ENCODE data around the gene PCGF5. TPM values are rescaled to one million over a fixed set of nuclear protein-coding genes. Genes with fewer than 3 reads are reported as not detected.

PCGF5 gene
- total RNA-seq, 1 donor from 2014 or later = 11.2 TPM

DNA sequence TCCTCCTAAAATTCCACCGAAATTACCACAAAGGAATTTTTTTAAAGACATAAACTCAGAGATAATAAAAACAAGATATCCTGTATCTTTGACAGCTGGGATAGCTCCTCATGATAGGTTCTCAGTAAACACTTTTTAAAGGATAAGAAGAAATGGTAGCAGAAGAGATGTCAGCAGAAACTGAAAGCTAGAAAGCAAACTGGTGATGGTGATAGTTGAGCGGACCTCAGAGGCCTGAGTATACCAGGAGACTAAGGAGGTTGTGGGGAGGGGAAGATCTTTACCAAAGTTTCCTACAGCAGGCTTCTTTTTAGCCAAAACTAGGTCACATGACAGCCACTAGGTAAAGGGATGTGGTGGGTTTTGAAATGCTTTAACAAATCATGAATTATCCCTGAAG is 22.5 kb downstream of the PCGF5 start:
- Mint-ChIP-seq H3K36me3 (ENCODE audit: low read depth) (no peaks in the 10 kb centered on the region), H3K27ac (ENCODE audit: unreplicated experiment) (no peak overlapping the region), H3K27me3 (ENCODE audit: low read depth) (no peaks in the 10 kb centered on the region), H3K9me3 (no peaks in the 10 kb centered on the region), H3K4me1 (no peaks in the 10 kb centered on the region), H3K4me3 (no peak overlapping the region)
- DNase-seq (ENCODE audit: low read depth, low spot score) = no peak
- TF ChIP-seq, protein P1, sequence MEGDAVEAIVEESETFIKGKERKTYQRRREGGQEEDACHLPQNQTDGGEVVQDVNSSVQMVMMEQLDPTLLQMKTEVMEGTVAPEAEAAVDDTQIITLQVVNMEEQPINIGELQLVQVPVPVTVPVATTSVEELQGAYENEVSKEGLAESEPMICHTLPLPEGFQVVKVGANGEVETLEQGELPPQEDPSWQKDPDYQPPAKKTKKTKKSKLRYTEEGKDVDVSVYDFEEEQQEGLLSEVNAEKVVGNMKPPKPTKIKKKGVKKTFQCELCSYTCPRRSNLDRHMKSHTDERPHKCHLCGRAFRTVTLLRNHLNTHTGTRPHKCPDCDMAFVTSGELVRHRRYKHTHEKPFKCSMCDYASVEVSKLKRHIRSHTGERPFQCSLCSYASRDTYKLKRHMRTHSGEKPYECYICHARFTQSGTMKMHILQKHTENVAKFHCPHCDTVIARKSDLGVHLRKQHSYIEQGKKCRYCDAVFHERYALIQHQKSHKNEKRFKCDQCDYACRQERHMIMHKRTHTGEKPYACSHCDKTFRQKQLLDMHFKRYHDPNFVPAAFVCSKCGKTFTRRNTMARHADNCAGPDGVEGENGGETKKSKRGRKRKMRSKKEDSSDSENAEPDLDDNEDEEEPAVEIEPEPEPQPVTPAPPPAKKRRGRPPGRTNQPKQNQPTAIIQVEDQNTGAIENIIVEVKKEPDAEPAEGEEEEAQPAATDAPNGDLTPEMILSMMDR (conservative IDR thresholded peaks at IDR 0.05) = no peak

DNA sequence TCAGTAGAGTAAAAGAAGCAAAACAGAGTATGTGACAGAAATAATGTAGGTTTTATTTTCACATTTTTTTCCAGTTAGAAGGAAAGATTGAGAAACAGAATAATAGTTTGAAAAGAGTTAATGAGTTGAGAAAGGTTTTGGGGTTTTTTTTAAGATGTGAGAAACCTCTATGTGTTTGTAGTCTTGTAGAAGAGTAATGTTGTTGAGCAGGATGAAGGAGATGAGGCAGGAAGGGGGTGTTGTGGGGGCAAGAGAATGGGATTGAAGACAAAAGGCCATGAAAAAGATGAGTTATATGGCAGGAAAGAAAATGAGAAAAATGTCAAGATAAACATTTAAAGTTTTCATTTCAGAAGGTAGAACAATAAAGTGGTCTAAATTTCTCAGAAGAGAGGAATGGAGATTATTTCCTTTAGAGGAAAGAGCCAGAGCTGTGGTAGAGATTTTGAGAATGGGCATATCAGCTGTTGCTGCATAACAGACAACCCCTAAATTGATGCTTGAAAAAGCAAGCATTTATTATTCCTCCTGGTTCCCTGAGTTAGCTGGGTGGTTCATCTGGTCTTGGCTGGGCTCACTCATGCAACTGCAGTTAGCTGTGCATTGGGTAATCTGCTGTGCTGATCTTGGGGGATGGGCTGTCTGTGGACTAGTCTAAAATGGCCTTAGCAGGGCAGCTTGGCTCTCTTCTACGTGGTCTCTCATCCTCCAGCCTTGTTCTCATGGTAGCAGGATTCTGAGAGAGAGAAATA is 27.1 kb downstream of the PCGF5 start:
- DNase-seq (ENCODE audit: low read depth, low spot score) = no peak
- H3K36me3 Mint-ChIP-seq (ENCODE audit: low read depth) = no peaks in the 10 kb centered on the region
- no peaks in the 10 kb centered on the region for H3K4me1 Mint-ChIP-seq
- H3K27me3 Mint-ChIP-seq (ENCODE audit: low read depth) = no peaks in the 10 kb centered on the region
- no peak overlapping the region for H3K4me3 Mint-ChIP-seq
- TF ChIP-seq, protein P1 (conservative IDR thresholded peaks at IDR 0.05) = no peak
- no peak overlapping the region for H3K27ac Mint-ChIP-seq (ENCODE audit: unreplicated experiment)
- no peaks in the 10 kb centered on the region for H3K9me3 Mint-ChIP-seq

DNA sequence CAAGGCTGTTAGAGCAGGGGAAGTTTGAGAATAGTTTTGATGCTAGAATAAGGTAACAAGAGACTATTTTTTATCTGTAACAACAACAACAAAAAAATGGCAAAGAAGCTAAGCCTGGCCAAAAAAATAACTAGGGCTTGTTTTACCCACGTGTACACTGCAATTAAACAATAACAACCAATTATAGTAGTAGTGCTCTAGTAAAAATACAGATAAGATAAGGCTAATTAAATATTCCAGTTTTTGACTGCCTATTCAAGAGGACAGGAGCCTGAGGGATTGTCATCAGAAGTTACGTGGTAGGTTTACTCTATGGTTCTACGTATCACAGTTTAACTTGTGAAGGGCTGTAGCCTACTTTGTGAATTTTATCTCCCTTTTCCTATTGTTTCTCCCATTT is 29.2 kb downstream of the PCGF5 start:
- Mint-ChIP-seq H3K4me1 (peaks cover 15% of the 10 kb centered on the region), H3K36me3 (ENCODE audit: low read depth) (no peaks in the 10 kb centered on the region), H3K9me3 (no peaks in the 10 kb centered on the region)

DNA sequence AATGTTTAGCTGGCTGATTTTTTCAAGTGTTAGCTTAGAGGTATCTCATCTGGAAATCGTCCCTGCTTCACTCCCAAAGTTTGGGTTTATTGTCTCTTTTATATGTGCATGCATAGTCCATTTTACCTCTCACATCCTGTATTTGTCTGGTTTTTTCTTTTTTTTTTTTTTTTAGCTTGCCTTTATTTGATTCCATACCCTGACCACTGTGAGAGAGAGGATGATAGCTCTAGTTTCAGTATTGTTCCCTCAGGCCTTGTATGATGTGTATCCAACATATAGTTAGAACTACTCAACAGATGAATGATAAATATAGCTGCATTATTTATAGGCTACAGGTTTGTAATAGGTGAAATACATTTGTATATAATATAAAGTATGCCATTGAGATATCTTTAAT is 29.9 kb downstream of the PCGF5 start:
- no peak for DNase-seq (ENCODE audit: low read depth, low spot score)
- Mint-ChIP-seq H3K36me3 (ENCODE audit: low read depth) (peaks cover 2% of the 10 kb centered on the region), H3K4me3 (no peak overlapping the region), H3K27ac (ENCODE audit: unreplicated experiment) (no peak overlapping the region), H3K4me1 (peaks cover 15% of the 10 kb centered on the region), H3K27me3 (ENCODE audit: low read depth) (no peaks in the 10 kb centered on the region), H3K9me3 (no peaks in the 10 kb centered on the region)
- TF ChIP-seq, protein P1 (conservative IDR thresholded peaks at IDR 0.05) = no peak

More for the DNA sequence above, 29.2 kb downstream of the PCGF5 start:
- TF ChIP-seq, protein P1 (conservative IDR thresholded peaks at IDR 0.05) = no peak
- Mint-ChIP-seq H3K4me3 (no peak overlapping the region), H3K27ac (ENCODE audit: unreplicated experiment) (no peak overlapping the region), H3K27me3 (ENCODE audit: low read depth) (no peaks in the 10 kb centered on the region)
- no peak for DNase-seq (ENCODE audit: low read depth, low spot score)

DNA sequence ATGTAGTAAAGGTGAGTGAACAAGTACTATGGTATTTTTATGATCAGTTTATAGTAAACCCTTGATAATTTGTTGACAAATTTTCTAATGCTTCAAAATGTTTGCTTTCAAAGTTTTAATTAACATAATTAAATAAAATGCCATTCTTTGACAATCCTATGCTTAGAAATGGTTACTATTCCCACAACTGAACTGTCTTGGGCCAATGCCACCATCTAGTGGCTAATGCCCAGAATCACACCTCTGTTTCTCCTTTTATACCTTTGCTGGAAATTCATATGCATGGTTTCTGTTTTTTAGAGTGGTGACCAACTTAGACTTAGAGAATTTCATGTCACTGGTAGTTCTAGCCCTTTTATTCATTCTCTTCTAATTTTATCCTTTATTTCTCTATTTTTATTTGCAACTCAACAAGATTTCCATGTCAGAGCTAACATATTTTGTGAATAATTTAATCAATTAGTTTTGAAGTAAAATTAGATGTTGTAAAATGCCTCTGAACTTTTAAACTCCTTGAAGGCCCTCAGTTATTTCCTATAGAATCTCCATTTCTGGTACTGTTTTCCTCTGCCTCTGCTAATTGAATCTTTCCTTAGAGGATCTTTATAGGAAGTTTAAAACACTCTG is 31.1 kb downstream of the PCGF5 start:
- TF ChIP-seq, protein P1 (conservative IDR thresholded peaks at IDR 0.05) = peak; percentile 98
- H3K4me1 Mint-ChIP-seq = peaks cover 15% of the 10 kb centered on the region
- peaks cover 7% of the 10 kb centered on the region for H3K36me3 Mint-ChIP-seq (ENCODE audit: low read depth)
- H3K27me3 Mint-ChIP-seq (ENCODE audit: low read depth) = no peaks in the 10 kb centered on the region
- H3K4me3 Mint-ChIP-seq = no peak overlapping the region
- no peaks in the 10 kb centered on the region for H3K9me3 Mint-ChIP-seq
- DNase-seq (ENCODE audit: low read depth, low spot score) = peak; percentile 30
- no peak overlapping the region for H3K27ac Mint-ChIP-seq (ENCODE audit: unreplicated experiment)
